Astrocyte of the spinal cord (primary cell): ENCODE data around the gene PEMT.
"Not testable (repeated sequence)": the region's sequence is repeated elsewhere in the genome, so short reads cannot be mapped to it uniquely, and the experiment has no call there.

Experiments
- DNase-seq: peaks from one replicate; pipeline ENCODE4 v3.0.0; 2011; ENCODE audit warnings: low read depth, low spot score
- H3K4me3 ChIP-seq: 2 replicates; pipeline ENCODE4 v1.5.1; 2011; ENCODE audit warnings: low read depth, mild to moderate bottlenecking, low read length, moderate library complexity
- CTCF ChIP-seq: IDR thresholded peaks from 2 replicates; pipeline ENCODE4 v1.5.1; 2012; ENCODE audit warnings: low read depth, mild to moderate bottlenecking, low read length, inconsistent platforms
- in situ Hi-C: cut with HindIII; loops from 2 replicates; pipeline ENCODE4 v1.10.0; 2017; ENCODE audit warnings: low sequenced_read_pairs

PEMT gene

GRCh38 chr17:17469358-17469757 lies 122.2 kb downstream of the PEMT start:
- TF ChIP-seq CTCF = no peak
- in situ Hi-C loops = no loop called here
- no peak for DNase-seq
- no peak overlapping the region for H3K4me3 ChIP-seq

GRCh38 chr17:17468217-17469010 lies 123.1 kb downstream of the PEMT start:
- H3K4me3 ChIP-seq = no peak overlapping the region
- in situ Hi-C loops = no loop called here
- DNase-seq = no peak
- TF ChIP-seq CTCF = no peak

GRCh38 chr17:17467720-17468119 lies 123.8 kb downstream of the PEMT start:
- no peak for TF ChIP-seq CTCF
- no peak overlapping the region for H3K4me3 ChIP-seq
- in situ Hi-C loops = no loop called here
- no peak for DNase-seq

- no peak for TF ChIP-seq CTCF
- in situ Hi-C loops = no loop called here
- DNase-seq = no peak
- H3K4me3 ChIP-seq = no peak overlapping the region
Measured at GRCh38 chr17:17467016-17467415, 124.5 kb downstream of the PEMT start.

GRCh38 chr17:17466511-17466910 lies 125.0 kb downstream of the PEMT start:
- in situ Hi-C loops = no loop called here
- H3K4me3 ChIP-seq = no peak overlapping the region
- TF ChIP-seq CTCF = no peak
- DNase-seq = no peak

GRCh38 chr17:17465878-17466277 lies 125.6 kb downstream of the PEMT start:
- DNase-seq, in situ Hi-C loops, H3K4me3 ChIP-seq: not testable (repeated sequence)

- no peak overlapping the region for H3K4me3 ChIP-seq
- DNase-seq = no peak
- in situ Hi-C loops = no loop called here
- no peak for TF ChIP-seq CTCF
Measured at GRCh38 chr17:17463821-17464220, 127.7 kb downstream of the PEMT start.
